Uterus (tissue), 4 donors: ENCODE data around the gene CCDC184. TPM values are rescaled to one million over a fixed set of nuclear protein-coding genes. Genes with fewer than 3 reads are reported as not detected.
A peak's percentile ranks its signal among the peaks of the same experiment; 100 is the strongest.

Source experiments
- DNase-seq, 2 donors: peaks; one replicate each; pipeline ENCODE4 v3.0.0-alpha.2; 2019 to 2020
- H3K27ac ChIP-seq, 2 donors: fragments of 200-600 bp; sonication (generic); 1 replicate in 1 of 2; 2 replicates in 1 of 2; pipeline ENCODE4 v1.5.1; 2016 to 2018
- H3K27me3 ChIP-seq, 2 donors: fragments of 200-600 bp; sonication (generic); one replicate each; pipeline ENCODE4 v1.5.1; 2018 to 2019; ENCODE audit warnings: control low read depth in 1 of 2
- H3K36me3 ChIP-seq, 2 donors: fragments of 200-600 bp; sonication (generic); one replicate each; pipeline ENCODE4 v1.5.1; 2019; ENCODE audit warnings: control low read depth in 1 of 2
- H3K4me1 ChIP-seq, 2 donors: fragments of 200-600 bp; sonication (generic); one replicate each; pipeline ENCODE4 v1.5.1; 2018 to 2019; ENCODE audit warnings: control low read depth in 1 of 2
- H3K4me3 ChIP-seq, 2 donors: fragments of 200-600 bp; sonication (generic); 1 replicate in 1 of 2; 2 replicates in 1 of 2; pipeline ENCODE4 v1.5.1; 2018 to 2019; ENCODE audit warnings: mild to moderate bottlenecking in 1 of 2
- H3K9me3 ChIP-seq, 2 donors: fragments of 200-600 bp; sonication (generic); one replicate each; pipeline ENCODE4 v1.5.1; 2019; ENCODE audit warnings: control low read depth in 1 of 2
- CTCF ChIP-seq, 4 experiments: fragments of 200-600 bp in 2 of 4; fragments of 450-650 bp in 2 of 4; sonication (generic) in 2 of 4; IDR thresholded peaks; one replicate each; pipeline ENCODE4 v1.5.1; 2016 to 2019; ENCODE audit warnings: antibody characterized with exemption in 4 of 4, mild to moderate bottlenecking in 2 of 4, moderate library complexity in 1 of 4
- POLR2A ChIP-seq, 2 donors: fragments of 450-650 bp; IDR thresholded peaks; one replicate each; pipeline ENCODE4 v1.6.1; 2016; ENCODE audit warnings: antibody characterized with exemption in 2 of 2, mild to moderate bottlenecking in 1 of 2, moderate library complexity in 1 of 2
- intact Hi-C: fragments of 100-400 bp; cut with DNase I; formaldehyde crosslinking; loops from one replicate; pipeline ENCODE4 v1.15.1; 2023; ENCODE audit warnings: low total_unique reads
- total RNA-seq, 4 donors: library from RNA; depleted of rRNA in 3 of 4; stranded (reverse); fragments of >200 nt in 3 of 4; gene quantifications; one replicate each; pipeline versions ENCODE4 v1.1.0 to v1.2.4, GENCODE V29; 2014 to 2023
- donor health status: DM: yes; HTN: yes; CAD: no.

CCDC184 gene
- total RNA-seq, 4 donors from 2014 or later, result 2.4 to 9.1 (median 2.7) TPM; not detected in 1

- intact Hi-C loops, result loop anchor here (10.0 kb wide), 1 partner anchor 74 kb away; no protein-coding TSS in a partner anchor
- no peaks in the 10 kb centered on the region for H3K4me1 ChIP-seq
- no peaks in the 10 kb centered on the region for H3K36me3 ChIP-seq
- no peak overlapping the region for H3K27ac ChIP-seq
- no peak for TF ChIP-seq CTCF (IDR thresholded peaks at IDR 0.05)
- no peak for TF ChIP-seq POLR2A (IDR thresholded peaks at IDR 0.05)
- no peaks in the 10 kb centered on the region for H3K27me3 ChIP-seq
- H3K4me3 ChIP-seq, result no peak overlapping the region
- H3K9me3 ChIP-seq, result no peaks in the 10 kb centered on the region
- DNase-seq, result no peak
Measured at GRCh38 chr12:48169011-48169410, 14.4 kb upstream of the CCDC184 start.

GRCh38 chr12:48175613-48176416 lies 7.6 kb upstream of the CCDC184 start:
- no peak for DNase-seq
- TF ChIP-seq POLR2A (IDR thresholded peaks at IDR 0.05) (no peak), CTCF (IDR thresholded peaks at IDR 0.05) (no peak)
- intact Hi-C loops, result no loop called here

GRCh38 chr12:48176417-48176751 lies 7.1 kb upstream of the CCDC184 start:
- TF ChIP-seq CTCF (IDR thresholded peaks at IDR 0.05) (no peak), POLR2A (IDR thresholded peaks at IDR 0.05) (no peak)
- Histone ChIP-seq H3K27me3 (no peaks in the 10 kb centered on the region), H3K27ac (peak overlapping the region; percentile 1 to 65), H3K36me3 (no peaks in the 10 kb centered on the region), H3K9me3 (no peaks in the 10 kb centered on the region), H3K4me3 (no peak overlapping the region), H3K4me1 (no peaks in the 10 kb centered on the region)
- intact Hi-C loops, result no loop called here
- no peak for DNase-seq

More at GRCh38 chr12:48175613-48176416, 7.6 kb upstream of the CCDC184 start:
- Histone ChIP-seq H3K9me3 (no peaks in the 10 kb centered on the region), H3K36me3 (no peaks in the 10 kb centered on the region), H3K27me3 (no peaks in the 10 kb centered on the region), H3K4me1 (no peaks in the 10 kb centered on the region), H3K27ac (peak overlapping the region; percentile 1 to 65), H3K4me3 (no peak overlapping the region)

GRCh38 chr12:48177982-48178381 lies 5.5 kb upstream of the CCDC184 start:
- TF ChIP-seq POLR2A (IDR thresholded peaks at IDR 0.05), result no peak
- no peak for TF ChIP-seq CTCF (IDR thresholded peaks at IDR 0.05)
- H3K4me3 ChIP-seq, result no peak overlapping the region
- H3K36me3 ChIP-seq, result no peaks in the 10 kb centered on the region
- no peaks in the 10 kb centered on the region for H3K9me3 ChIP-seq
- intact Hi-C loops, result no loop called here
- H3K4me1 ChIP-seq, result no peaks in the 10 kb centered on the region
- no peaks in the 10 kb centered on the region for H3K27me3 ChIP-seq
- no peak for DNase-seq
- no peak overlapping the region for H3K27ac ChIP-seq

- H3K36me3 ChIP-seq, result no peaks in the 10 kb centered on the region
- no peaks in the 10 kb centered on the region for H3K9me3 ChIP-seq
- intact Hi-C loops, result no loop called here
- TF ChIP-seq CTCF (IDR thresholded peaks at IDR 0.05) (no peak), POLR2A (IDR thresholded peaks at IDR 0.05) (no peak)
- no peaks in the 10 kb centered on the region for H3K4me1 ChIP-seq
- no peaks in the 10 kb centered on the region for H3K27me3 ChIP-seq
- H3K27ac ChIP-seq, result peak overlapping the region in 1 of 2 donors; percentile 20
- H3K4me3 ChIP-seq, result no peak overlapping the region
- no peak for DNase-seq
Measured at GRCh38 chr12:48179466-48179865, 4.0 kb upstream of the CCDC184 start.
